Posterior vena cava (tissue), 2 donors: Measurements from ENCODE around the gene RDH5. TPM values are rescaled to one million over a fixed set of nuclear protein-coding genes. Genes with fewer than 3 reads are reported as not detected.
"Not testable (repeated sequence)": the region's sequence is repeated elsewhere in the genome, so short reads cannot be mapped to it uniquely, and the experiment has no call there.

Experiments used
- DNase-seq: peaks from one replicate; pipeline ENCODE4 v3.0.0-alpha.2; 2020; ENCODE audit warnings: low spot score
- intact Hi-C, 2 donors: fragments of 100-400 bp; cut with DNase I; formaldehyde crosslinking; loops; one replicate each; pipeline versions ENCODE4 v1.14.1 to v1.14.2; 2022 to 2023
- total RNA-seq, 2 donors: library from RNA; stranded (reverse); fragmentation: NEBNext Ultra II Directional; extraction: Animal tissue kit (Norgen Biotek cat#: 25700); gene quantifications; one replicate each; pipeline ENCODE4 v1.2.1, GENCODE V29; 2021
- donor health status: DM: yes; HTN: yes; CAD: no.
- donor health status: DM: yes; HTN: yes; CAD: no.

RDH5 gene
- total RNA-seq, 2 donors from 2014 or later = 19.2 to 39.7 TPM

DNA sequence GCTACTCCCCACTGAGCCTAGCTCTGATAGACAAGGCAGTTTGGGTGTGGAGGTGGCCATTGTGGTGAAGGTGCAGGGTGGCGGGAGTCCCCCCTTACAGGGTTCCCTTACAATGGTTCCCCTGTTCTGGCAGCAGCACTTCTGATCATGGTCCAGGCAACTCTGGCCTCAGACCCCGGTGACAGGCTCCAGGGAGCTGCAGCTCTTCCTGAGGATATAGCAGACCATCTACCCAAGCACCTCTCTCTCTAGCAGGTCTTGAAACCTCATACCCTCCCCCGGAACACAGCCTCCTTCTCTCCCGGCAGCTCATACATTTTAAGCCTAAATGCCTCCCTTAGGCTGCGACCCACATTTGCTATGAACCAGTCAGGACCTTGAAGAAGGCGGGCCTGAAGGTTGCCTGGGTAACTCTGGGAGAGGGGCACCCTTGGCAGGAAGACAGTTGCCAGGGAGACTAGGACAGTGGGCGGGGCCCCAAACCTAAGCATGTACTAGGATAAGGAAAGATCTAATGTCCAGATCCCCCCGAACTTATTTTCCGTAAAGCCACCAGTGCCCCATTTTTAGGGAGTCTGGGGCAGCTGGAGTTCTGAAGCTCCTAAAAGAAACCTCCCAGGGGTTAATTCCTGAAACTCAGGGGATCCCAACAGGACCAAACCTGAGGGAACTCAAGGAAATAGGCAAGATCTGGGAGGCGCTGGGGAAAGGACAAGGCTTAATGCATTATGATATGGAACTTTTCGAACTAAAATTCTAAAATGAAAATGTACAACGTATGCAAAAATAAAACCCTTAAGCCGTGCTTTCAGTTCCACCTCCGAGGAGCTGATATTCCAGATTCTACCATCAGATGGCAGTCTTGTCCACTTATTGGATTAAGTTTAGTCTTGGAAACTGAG is 18.2 kb downstream of the RDH5 start:
- intact Hi-C loops = no loop called here
- DNase-seq = peak; percentile 93

DNA sequence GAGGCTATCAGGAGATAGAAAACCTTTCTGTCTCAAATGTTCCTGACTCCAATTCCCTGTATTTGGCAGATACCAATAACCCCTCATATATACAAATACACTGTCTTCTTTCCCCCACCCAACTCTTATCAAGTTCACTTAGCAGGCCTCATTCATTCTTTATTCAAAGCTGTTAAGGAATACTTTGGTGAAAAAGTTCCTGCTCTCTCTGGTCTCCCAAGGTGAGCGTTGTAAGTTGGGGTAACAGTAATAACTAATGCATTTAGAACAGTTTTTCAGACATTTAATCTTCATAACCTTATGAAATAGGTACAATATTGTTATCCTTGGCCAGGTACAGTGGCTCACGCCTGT is 18.8 kb downstream of the RDH5 start:
- no peak for DNase-seq
- intact Hi-C loops = no loop called here

DNA sequence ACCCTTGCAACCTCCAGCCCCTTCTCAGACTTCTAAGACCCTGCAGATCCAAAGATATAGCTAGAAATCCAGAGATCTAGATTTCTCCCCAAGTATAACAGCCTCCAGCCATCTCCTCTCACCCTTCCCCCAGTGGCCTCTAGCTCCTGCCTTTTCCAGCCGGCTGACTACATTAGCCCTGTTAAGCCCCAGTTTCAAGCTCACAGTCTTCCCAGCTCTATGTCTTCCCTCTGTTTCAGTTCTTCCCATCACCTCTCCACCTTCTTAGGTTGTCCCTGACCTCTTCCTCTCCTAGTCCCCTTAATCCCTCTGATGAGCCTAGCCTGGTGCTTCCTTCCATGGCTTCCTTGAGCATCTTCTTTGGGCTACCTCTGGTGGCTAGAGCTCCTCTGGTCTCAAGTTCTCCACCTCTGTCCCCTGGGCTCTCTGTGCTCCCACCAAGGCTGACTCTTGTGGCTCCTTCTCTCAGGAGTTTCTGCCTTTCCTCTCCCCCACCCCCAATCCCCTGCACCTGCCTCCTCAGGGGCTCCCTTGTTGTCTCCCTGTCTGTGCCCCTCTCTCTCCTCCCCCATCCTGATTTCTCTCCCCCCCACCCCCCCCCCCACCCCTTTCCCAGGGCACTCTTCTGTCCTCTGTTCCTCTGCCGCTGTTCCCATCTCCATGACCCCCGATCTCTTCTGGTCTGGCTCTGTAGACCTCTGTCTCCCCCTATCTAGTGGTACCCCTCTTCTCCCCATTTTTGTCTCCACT is 21.9 kb downstream of the RDH5 start:
- intact Hi-C loops = loop anchor here (5.0 kb wide), 2 partner anchors 190 to 195 kb away; partner anchors contain the start of gene DGKA (in 1 of the 2)
- DNase-seq = no peak

GRCh38 chr12:55742719-55743405 is 22.7 kb downstream of the RDH5 start, which contains the start of gene GDF11:
Gene GDF11 (plus strand): TSS chr12:55743122. CDS start chr12:55743317, 195 bp downstream.
- DNase-seq = peak; percentile 92
- intact Hi-C loops = loop anchor here (5.0 kb wide), 2 partner anchors 189 to 194 kb away; partner anchors contain the start of gene DGKA (in 1 of the 2)

GRCh38 chr12:55743406-55744339 is 23.5 kb downstream of the RDH5 start:
- intact Hi-C loops = loop anchor here (5.0 kb wide), 2 partner anchors 189 to 194 kb away; partner anchors contain the start of gene DGKA (in 1 of the 2)
- DNase-seq = peak; percentile 87

GRCh38 chr12:55744340-55745030 is 24.3 kb downstream of the RDH5 start:
- peak; percentile 28 for DNase-seq
- intact Hi-C loops = loop anchor here (5.0 kb wide), 3 partner anchors 63 to 193 kb away; partner anchors contain the start of gene DGKA (in 1 of the 2)

- peak; percentile 60 for DNase-seq
- intact Hi-C loops = loop anchor here in 1 of 2 donors (5.0 kb wide), 1 partner anchor 62 kb away; no protein-coding TSS in a partner anchor
Measured at GRCh38 chr12:55745361-55746173, 25.4 kb downstream of the RDH5 start.

DNA sequence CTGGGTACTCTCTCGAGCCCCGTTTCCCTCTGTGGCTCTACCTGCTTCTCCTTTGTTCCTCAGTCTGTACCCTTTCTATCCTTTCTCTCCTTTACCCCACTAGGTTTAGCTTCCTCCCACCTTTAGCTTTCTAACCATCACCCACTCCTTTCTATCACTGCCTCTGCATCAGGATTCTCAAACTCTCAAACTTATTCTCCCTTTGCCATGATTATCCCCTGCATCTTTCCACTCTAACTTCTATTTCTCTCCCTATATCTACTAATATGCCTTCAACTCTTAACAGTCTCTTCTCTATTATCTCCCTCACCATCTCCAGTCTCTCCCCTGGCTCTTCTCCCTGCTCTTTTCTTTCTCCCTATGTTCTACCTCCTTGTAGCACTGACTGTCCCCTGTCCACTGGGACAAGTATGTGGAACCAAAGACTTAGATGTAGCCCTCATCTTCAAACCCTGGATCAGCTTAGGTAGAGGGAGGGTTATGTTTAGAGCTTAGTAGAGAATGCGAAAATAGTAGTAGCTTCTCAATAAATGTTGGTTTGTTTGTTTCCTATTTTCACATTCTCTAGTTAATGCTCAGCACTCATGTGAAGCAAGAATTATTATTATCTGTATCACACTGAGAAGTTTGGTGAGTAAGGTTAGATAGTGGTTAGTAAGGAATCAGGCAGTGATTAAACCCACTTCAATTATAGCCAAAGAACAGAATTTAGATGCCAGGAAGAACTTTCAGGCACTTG is 26.1 kb downstream of the RDH5 start:
- no peak for DNase-seq

GRCh38 chr12:55746913-55747231 is 26.7 kb downstream of the RDH5 start:
- no peak for DNase-seq
- intact Hi-C loops = loop anchor here in 1 of 2 donors (5.0 kb wide), 1 partner anchor 60 kb away; no protein-coding TSS in a partner anchor

More for the DNA sequence above, 26.1 kb downstream of the RDH5 start:
- intact Hi-C loops = loop anchor here in 1 of 2 donors (5.0 kb wide), 1 partner anchor 61 kb away; no protein-coding TSS in a partner anchor

- DNase-seq = no peak
- intact Hi-C loops = loop anchor here in 1 of 2 donors (5.0 kb wide), 1 partner anchor 59 kb away; no protein-coding TSS in a partner anchor
Measured at GRCh38 chr12:55748230-55748993, 28.2 kb downstream of the RDH5 start.

GRCh38 chr12:55755246-55755645 is 35.1 kb downstream of the RDH5 start:
- intact Hi-C loops = loop anchor here in 1 of 2 donors (10.0 kb wide), 1 partner anchor 270 kb away; the partner anchor contains the start of gene IKZF4
- no peak for DNase-seq

- DNase-seq = no peak
- intact Hi-C loops = loop anchor here in 1 of 2 donors (10.0 kb wide), 1 partner anchor 267 kb away; the partner anchor contains the start of gene IKZF4
Measured at GRCh38 chr12:55757701-55758100, 37.5 kb downstream of the RDH5 start.

GRCh38 chr12:55758575-55758974 is 38.4 kb downstream of the RDH5 start:
- not testable (repeated sequence) for DNase-seq
- intact Hi-C loops = loop anchor here in 1 of 2 donors (10.0 kb wide), 1 partner anchor 266 kb away; the partner anchor contains the start of gene IKZF4

DNA sequence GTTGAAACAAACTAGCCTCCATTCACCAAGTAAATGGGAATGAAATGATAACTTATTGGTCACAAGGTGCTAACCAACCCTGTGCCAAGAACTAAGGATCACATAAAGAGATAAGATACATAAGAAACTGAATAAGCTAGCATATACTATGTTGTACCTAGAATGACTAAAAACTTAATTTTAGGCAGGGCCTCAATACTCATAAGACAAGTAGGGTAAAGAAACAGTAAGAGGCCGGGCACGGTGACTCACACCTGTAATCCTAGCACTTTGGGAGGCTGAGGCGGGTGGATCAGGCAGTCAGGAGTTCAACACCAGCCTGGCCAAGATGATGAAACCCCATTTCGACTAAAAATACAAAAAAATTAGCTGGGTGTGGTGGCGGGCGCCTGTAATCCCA is 40.5 kb downstream of the RDH5 start:
- intact Hi-C loops = no loop called here
- no peak for DNase-seq

DNA sequence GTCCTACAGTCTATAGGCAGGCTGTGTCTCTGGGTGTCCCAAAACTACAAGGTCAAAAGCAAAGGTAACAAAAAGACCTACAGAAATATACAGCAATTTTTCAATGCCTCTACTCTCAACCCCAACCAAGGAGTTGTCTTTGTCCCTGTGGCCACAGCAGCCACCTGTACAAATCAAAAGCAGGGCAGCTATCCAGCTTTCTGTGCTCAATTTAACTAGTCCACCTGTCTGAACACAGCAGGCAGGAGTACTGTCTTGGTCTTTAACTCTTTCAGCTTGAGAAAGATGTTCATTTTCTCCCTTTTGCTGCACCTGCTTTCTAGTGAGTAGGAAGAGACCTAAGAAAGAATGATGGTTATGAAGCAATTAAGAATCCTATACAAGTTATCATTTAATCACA is 42.5 kb downstream of the RDH5 start:
- intact Hi-C loops = no loop called here
- DNase-seq = no peak
